Vagina (tissue), 2 donors: Measurements from ENCODE around the gene AIFM3.
"Not testable (repeated sequence)": the region's sequence is repeated elsewhere in the genome, so short reads cannot be mapped to it uniquely, and the experiment has no call there.

Experiments used
- POLR2A ChIP-seq, 2 donors: fragments of 450-650 bp; IDR thresholded peaks; one replicate each; pipeline ENCODE4 v1.6.1; 2017; ENCODE audit warnings: antibody characterized with exemption in 2 of 2, mild to moderate bottlenecking in 2 of 2, moderate library complexity in 2 of 2
- POLR2AphosphoS5 ChIP-seq, 2 donors: sonication (generic); formaldehyde crosslinking; IDR thresholded peaks; one replicate each; pipeline ENCODE4 v1.9.0; 2017; ENCODE audit warnings: antibody characterized with exemption in 2 of 2, mild to moderate bottlenecking in 2 of 2, low read depth in 1 of 2; ENCODE audit not compliant: insufficient read depth in 1 of 2

- TF ChIP-seq POLR2A (IDR thresholded peaks at IDR 0.05); POLR2AphosphoS5 (IDR thresholded peaks at IDR 0.05; ENCODE audit: insufficient read depth in 1 of 2, low read depth in 1 of 2): not testable (repeated sequence)
Measured at GRCh38 chr22:20972014-20972694, 5.1 kb downstream of the AIFM3 start.
